ENCODE measurements around the gene SMPX. TPM values are rescaled to one million over a fixed set of nuclear protein-coding genes. Genes with fewer than 3 reads are reported as not detected.
"Not testable (repeated sequence)": the region's sequence is repeated elsewhere in the genome, so short reads cannot be mapped to it uniquely, and the experiment has no call there.

The SMPX gene
- total RNA-seq, 1 donor, result not detected

DNA sequence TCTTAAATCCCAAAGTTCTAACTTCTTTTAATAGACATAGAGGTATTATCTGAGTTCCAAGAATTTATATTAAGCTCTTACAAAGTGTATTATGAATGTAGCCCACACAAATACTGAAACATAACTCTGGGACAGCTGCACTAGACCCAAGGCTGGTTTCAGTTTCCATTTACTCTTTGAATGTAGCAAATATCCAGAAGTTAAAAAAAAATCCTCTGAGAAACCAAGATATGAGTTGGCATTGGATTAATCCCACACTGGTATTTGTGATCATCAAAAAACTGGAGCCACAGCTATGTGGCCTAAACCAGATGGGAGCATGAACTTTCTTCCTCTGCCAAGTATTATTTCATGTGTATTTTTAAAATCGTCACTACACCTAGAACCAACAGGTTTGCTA lies 23.6 kb upstream of the SMPX start:
- Histone ChIP-seq H3K79me2 (ENCODE audit: insufficient read depth, low read length) (no peaks in the 10 kb centered on the region), H3K4me1 (ENCODE audit: insufficient read depth, low read length) (no peaks in the 10 kb centered on the region), H3K4me3 (ENCODE audit: insufficient read depth, low read length) (no peak overlapping the region), H3K27me3 (ENCODE audit: insufficient read depth, low read length) (no peaks in the 10 kb centered on the region), H3K36me3 (ENCODE audit: insufficient read depth, low read length) (no peaks in the 10 kb centered on the region), H3K27ac (ENCODE audit: low read depth, low read length) (no peak overlapping the region), H2AFZ (ENCODE audit: low read length) (no peak overlapping the region), H3K4me2 (ENCODE audit: insufficient read depth, low read length) (no peak overlapping the region), H3K9me3 (ENCODE audit: low read depth, low read length) (no peaks in the 10 kb centered on the region), H4K20me1 (ENCODE audit: insufficient read depth, low read length) (no peaks in the 10 kb centered on the region)
- TF ChIP-seq, protein P1, sequence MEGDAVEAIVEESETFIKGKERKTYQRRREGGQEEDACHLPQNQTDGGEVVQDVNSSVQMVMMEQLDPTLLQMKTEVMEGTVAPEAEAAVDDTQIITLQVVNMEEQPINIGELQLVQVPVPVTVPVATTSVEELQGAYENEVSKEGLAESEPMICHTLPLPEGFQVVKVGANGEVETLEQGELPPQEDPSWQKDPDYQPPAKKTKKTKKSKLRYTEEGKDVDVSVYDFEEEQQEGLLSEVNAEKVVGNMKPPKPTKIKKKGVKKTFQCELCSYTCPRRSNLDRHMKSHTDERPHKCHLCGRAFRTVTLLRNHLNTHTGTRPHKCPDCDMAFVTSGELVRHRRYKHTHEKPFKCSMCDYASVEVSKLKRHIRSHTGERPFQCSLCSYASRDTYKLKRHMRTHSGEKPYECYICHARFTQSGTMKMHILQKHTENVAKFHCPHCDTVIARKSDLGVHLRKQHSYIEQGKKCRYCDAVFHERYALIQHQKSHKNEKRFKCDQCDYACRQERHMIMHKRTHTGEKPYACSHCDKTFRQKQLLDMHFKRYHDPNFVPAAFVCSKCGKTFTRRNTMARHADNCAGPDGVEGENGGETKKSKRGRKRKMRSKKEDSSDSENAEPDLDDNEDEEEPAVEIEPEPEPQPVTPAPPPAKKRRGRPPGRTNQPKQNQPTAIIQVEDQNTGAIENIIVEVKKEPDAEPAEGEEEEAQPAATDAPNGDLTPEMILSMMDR (IDR thresholded peaks at IDR 0.05; ENCODE audit: extremely low read depth, low read depth, low read length), result no peak
- DNase-seq (ENCODE audit: insufficient read length, low spot score, missing footprints), result peak; percentile 17

- H3K4me2 ChIP-seq (ENCODE audit: insufficient read depth, low read length), result no peak overlapping the region
- DNase-seq (ENCODE audit: insufficient read length, low spot score, missing footprints), result no peak
- H3K27ac ChIP-seq (ENCODE audit: low read depth, low read length), result no peak overlapping the region
- no peaks in the 10 kb centered on the region for H3K79me2 ChIP-seq (ENCODE audit: insufficient read depth, low read length)
- no peaks in the 10 kb centered on the region for H4K20me1 ChIP-seq (ENCODE audit: insufficient read depth, low read length)
- no peaks in the 10 kb centered on the region for H3K4me1 ChIP-seq (ENCODE audit: insufficient read depth, low read length)
- no peak overlapping the region for H3K4me3 ChIP-seq (ENCODE audit: insufficient read depth, low read length)
- H3K9me3 ChIP-seq (ENCODE audit: low read depth, low read length), result no peaks in the 10 kb centered on the region
- no peak overlapping the region for H2AFZ ChIP-seq (ENCODE audit: low read length)
- no peaks in the 10 kb centered on the region for H3K36me3 ChIP-seq (ENCODE audit: insufficient read depth, low read length)
- TF ChIP-seq, protein P1 (IDR thresholded peaks at IDR 0.05; ENCODE audit: extremely low read depth, low read depth, low read length), result no peak
- H3K27me3 ChIP-seq (ENCODE audit: insufficient read depth, low read length), result no peaks in the 10 kb centered on the region
These were observed 21.2 kb upstream of the SMPX start for GRCh38 chrX:21779095-21779494.

GRCh38 chrX:21778236-21778635 lies 20.3 kb upstream of the SMPX start:
- no peaks in the 10 kb centered on the region for H3K4me1 ChIP-seq (ENCODE audit: insufficient read depth, low read length)
- H3K79me2 ChIP-seq (ENCODE audit: insufficient read depth, low read length), result no peaks in the 10 kb centered on the region
- H3K9me3 ChIP-seq (ENCODE audit: low read depth, low read length), result no peaks in the 10 kb centered on the region
- no peaks in the 10 kb centered on the region for H4K20me1 ChIP-seq (ENCODE audit: insufficient read depth, low read length)
- no peak overlapping the region for H3K4me3 ChIP-seq (ENCODE audit: insufficient read depth, low read length)
- no peaks in the 10 kb centered on the region for H3K27me3 ChIP-seq (ENCODE audit: insufficient read depth, low read length)
- DNase-seq (ENCODE audit: insufficient read length, low spot score, missing footprints), result no peak
- H2AFZ ChIP-seq (ENCODE audit: low read length), result no peak overlapping the region
- no peak overlapping the region for H3K27ac ChIP-seq (ENCODE audit: low read depth, low read length)
- H3K4me2 ChIP-seq (ENCODE audit: insufficient read depth, low read length), result no peak overlapping the region
- H3K36me3 ChIP-seq (ENCODE audit: insufficient read depth, low read length), result no peaks in the 10 kb centered on the region
- TF ChIP-seq, protein P1 (IDR thresholded peaks at IDR 0.05; ENCODE audit: extremely low read depth, low read depth, low read length), result no peak

DNA sequence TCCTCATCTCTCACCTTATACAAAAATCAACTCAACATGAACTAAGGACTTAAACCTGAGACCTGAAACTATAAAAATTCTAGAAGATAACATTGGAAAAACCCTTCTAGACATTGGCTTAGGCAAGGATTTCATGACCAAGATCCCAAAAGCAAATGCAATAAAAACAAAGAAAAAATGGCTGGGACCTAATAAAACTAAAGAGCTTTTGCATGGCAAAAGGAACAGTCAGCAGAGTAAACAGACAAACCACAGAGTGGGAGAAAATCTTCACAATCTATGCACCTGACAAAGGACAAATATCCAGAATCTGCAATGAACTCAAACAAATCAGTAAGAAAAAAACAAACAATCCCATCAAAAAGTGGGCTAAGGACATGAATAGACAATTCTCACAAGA lies 17.2 kb upstream of the SMPX start:
- H3K36me3 ChIP-seq (ENCODE audit: insufficient read depth, low read length); H3K4me3 ChIP-seq (ENCODE audit: insufficient read depth, low read length); H3K27me3 ChIP-seq (ENCODE audit: insufficient read depth, low read length); H4K20me1 ChIP-seq (ENCODE audit: insufficient read depth, low read length); H3K27ac ChIP-seq (ENCODE audit: low read depth, low read length); H3K79me2 ChIP-seq (ENCODE audit: insufficient read depth, low read length); H3K4me2 ChIP-seq (ENCODE audit: insufficient read depth, low read length); H2AFZ ChIP-seq (ENCODE audit: low read length); H3K9me3 ChIP-seq (ENCODE audit: low read depth, low read length); DNase-seq (ENCODE audit: insufficient read length, low spot score, missing footprints); H3K4me1 ChIP-seq (ENCODE audit: insufficient read depth, low read length): not testable (repeated sequence)

DNA sequence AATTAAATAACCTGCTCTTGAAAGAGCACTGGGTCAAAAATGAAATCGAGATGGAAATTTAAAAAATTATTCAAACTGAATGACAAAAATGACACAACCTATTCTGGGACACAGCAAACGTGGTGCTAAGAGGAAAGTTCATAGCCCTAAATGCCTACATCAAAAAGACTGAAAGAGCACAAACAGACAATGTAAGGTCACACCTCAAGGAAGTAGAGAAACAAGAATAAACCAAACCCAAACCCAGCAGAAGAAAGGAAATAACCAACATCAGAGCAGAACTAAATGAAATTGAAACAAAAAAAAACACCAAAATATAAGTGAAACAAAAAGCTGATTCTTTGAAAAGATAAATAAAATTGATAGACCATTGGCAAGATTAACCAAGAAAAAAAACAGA lies 15.1 kb upstream of the SMPX start:
- H3K27ac ChIP-seq (ENCODE audit: low read depth, low read length); H3K4me1 ChIP-seq (ENCODE audit: insufficient read depth, low read length); H2AFZ ChIP-seq (ENCODE audit: low read length); H3K9me3 ChIP-seq (ENCODE audit: low read depth, low read length); DNase-seq (ENCODE audit: insufficient read length, low spot score, missing footprints); H3K27me3 ChIP-seq (ENCODE audit: insufficient read depth, low read length); H3K4me3 ChIP-seq (ENCODE audit: insufficient read depth, low read length); H3K79me2 ChIP-seq (ENCODE audit: insufficient read depth, low read length); H4K20me1 ChIP-seq (ENCODE audit: insufficient read depth, low read length); H3K36me3 ChIP-seq (ENCODE audit: insufficient read depth, low read length); H3K4me2 ChIP-seq (ENCODE audit: insufficient read depth, low read length): not testable (repeated sequence)
